NCI-H82 treated with DMSO at 0.1 percent for 48 hours (cell line): Measurements from ENCODE around the gene KLHDC7B.
"Not testable (repeated sequence)": the region's sequence is repeated elsewhere in the genome, so short reads cannot be mapped to it uniquely, and the experiment has no call there.

Source experiments
- DNase-seq: peaks from one replicate; lab custom pipeline; 2025; ENCODE audit not compliant: unreplicated experiment; lab: John Stamatoyannopoulos, UW

The KLHDC7B gene

DNA sequence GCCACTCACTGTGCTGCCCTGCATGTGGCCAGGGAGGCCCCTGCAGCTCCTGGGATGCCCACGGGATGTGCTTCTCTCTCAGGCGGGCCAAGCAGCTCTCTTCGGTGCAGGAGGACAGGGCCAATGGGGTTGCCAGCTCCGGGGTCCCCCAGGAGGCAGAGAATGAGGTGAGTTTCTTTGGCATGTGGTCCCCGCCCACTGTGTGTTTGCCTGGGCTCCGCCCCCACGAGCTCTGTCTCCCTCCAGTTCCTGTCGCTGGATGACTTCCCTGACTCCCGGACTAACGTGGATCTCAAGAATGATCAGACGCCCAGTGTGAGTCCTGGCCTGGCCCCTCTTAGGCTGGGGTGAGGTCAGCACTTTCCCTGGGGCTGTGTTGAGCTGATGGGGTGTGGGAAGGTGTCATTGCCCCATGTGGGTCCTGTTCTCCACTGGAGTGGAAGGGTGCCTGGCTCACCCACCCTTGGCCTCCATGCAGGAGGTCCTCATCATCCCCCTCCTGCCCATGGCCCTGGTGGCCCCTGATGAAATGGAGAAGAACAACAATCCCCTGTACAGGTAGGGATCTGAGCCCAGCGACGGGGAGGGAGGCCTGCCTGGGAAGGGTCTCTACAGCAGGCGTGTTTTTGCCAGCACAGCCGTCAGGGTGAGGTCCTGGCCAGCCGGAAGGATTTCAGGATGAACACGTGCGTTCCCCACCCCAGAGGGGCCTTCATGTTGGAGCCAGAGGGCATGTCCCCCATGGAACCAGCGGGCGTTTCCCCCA lies 28.0 kb upstream of the KLHDC7B start:
- no peak for DNase-seq

DNA sequence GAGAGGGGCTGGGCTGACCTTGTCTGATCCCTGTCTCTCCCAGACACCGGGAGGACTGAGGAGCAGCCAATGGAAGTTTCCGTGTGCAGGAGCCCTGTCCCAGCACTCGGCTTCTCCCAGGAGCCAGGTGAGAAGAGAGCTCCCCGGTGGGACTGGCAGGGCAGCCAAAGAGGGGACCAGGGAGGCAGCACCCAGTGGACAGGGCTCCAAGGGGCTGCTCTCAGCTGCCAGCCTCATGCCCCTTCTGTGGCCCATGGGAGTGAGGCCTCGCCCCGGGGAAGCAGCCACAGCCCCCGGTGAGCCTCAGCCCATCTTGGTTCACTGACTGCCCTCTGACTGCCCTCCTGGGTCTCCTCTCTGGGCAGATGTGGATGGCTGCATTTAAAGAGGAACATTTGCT lies 27.1 kb upstream of the KLHDC7B start:
- DNase-seq = no peak

DNA sequence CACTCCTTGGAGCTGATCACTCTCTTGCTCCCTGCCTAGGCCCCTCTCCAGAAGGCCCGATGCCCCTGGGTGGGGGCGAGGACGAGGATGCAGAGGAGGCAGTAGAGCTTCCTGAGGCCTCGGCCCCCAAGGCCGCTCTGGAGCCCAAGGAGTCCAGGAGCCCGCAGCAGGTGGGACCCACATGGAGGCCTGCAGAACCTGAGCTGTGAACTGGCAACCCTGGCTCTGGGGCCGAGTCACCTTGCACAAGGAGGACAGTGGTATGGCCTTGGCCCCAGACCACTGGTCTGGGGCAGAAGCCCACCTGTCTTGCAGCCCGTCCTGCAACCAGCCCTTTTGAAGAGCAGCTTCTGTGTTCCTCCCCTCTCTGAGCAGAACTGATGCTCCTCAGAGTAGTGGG lies 26.5 kb upstream of the KLHDC7B start:
- DNase-seq = no peak

DNA sequence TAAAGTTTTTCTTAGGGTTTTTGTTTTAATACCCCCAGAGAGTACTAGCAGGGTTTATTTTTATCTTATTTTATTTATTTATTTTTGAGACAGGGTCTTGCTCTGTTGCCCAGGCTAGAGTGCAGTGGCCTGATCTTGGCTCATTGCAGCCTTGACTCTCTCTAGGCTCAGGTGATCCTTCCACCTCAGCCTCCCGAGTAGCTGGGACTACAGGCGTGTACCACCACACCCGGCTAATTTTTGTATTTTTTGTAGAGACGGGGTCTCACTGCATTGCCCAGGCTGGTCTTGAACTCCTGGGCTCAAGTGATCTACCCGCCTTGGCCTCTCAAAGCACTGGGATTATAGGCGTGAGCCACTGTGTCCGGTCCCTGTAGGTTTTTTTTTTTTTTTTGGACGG lies 25.5 kb upstream of the KLHDC7B start:
- DNase-seq = not testable (repeated sequence)

DNA sequence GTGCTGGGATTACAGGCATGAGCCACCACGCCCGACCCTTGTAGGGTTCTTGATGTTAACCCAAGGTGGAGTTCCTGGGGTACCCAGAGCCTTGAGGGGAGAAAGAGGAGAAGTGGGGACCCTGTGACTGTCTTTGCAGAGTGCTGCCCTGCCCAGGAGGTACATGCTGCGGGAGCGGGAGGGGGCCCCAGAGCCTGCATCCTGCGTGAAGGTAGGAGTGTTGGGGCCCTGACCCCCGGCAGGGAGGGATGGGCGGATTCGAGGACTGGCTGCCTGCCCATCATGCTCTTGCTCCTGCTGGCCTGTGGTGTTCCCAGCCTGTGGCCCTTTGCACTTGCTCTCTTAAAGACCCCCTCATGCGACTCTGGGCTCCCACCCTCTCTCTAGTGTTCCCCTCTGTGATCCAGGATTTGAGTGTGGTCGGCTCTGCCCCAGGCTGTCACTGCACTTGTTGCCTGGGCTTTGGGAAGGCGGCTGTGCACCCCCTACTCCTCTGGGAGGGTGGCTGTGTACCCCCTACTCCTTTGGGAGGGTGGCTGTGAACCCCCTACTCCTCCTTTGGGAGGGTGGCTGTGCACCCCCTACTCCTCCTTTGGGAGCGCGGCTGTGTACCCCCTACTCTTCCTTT lies 24.8 kb upstream of the KLHDC7B start:
- DNase-seq = no peak

DNA sequence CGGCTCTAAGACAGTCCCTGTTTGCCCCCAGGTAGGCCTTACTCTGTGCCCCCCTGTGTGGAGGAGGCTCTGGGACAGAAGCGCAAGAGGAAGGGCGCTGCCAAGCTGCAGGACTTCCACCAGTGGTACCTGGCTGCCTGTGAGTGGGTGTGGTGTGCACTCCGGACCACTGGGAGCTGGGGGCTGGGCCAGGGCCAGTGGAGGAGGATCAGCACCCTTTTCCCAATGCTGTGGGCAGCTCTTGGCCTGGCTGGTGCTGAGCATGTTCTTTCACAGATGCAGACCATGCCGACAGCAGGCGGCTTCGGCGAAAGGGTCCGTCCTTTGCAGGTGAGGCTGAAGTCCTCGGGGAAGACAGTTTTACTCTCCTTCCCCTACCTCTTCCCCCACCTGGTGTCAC lies 24.0 kb upstream of the KLHDC7B start:
- DNase-seq = no peak

DNA sequence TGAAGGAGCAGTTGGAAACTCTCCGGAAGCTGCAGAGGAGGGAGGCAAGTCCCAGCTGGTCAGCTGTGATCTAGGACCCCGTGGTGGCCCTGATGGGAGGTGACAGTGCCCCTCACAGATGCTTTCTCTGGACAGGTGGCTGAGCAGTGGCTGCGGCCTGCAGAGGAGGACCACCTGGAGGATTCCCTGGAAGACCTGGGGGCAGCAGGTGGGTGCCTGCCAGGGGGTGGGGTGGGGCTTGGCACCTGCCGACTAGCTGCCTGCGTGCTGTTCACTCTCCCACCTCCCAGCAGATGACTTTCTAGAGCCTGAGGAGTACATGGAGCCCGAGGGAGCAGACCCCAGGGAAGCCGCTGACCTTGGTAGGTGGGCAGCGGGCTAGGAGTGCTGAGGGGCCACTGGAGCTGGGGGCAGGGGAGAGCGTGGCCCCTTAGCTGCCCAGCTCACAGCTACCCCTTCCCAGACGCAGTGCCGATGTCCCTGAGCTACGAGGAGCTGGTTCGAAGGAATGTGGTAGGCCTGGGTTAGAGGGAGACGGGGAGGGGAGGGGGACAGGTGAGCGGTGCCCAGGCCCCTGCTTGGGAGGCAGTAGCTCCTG lies 23.4 kb upstream of the KLHDC7B start:
- no peak for DNase-seq

DNA sequence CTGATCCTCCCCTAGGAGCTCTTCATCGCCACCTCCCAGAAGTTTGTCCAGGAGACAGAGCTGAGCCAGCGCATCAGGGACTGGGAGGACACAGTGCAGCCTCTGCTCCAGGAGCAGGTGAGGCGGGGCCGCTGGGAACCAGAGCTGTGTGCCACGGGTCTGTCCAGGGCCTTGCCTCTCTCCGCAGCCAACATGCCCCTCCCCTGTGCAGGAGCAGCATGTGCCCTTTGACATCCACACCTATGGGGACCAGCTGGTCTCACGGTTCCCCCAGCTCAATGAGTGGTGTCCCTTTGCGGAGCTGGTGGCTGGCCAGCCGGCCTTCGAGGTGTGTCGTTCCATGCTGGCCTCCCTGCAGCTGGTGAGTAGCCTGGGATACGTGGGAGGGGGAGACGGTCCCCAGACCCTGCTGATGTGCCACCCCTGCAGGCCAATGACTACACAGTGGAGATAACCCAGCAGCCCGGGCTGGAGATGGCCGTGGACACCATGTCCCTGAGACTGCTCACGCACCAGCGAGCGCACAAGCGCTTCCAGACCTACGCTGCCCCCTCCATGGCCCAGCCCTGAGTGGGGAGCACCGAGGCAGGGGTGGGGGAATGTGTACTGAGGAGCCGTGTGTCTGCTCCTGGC lies 22.8 kb upstream of the KLHDC7B start:
- no peak for DNase-seq

DNA sequence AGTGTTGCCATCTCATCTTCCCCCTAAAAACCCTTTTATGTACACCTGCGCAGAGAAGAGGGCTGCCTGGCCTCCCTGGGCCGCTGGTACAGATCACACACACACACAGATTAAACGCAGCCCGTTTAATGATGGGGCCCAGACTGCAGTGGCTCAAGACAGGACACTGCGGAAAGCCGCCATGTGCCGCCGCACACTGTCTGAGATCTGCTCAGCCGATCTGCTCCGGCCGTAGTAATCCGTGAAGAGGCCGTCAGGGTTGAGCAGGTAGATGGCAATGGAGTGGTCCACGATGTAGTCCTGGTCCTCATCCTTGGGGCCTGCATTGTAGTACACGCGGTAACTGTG lies 22.3 kb upstream of the KLHDC7B start:
- DNase-seq = no peak

DNA sequence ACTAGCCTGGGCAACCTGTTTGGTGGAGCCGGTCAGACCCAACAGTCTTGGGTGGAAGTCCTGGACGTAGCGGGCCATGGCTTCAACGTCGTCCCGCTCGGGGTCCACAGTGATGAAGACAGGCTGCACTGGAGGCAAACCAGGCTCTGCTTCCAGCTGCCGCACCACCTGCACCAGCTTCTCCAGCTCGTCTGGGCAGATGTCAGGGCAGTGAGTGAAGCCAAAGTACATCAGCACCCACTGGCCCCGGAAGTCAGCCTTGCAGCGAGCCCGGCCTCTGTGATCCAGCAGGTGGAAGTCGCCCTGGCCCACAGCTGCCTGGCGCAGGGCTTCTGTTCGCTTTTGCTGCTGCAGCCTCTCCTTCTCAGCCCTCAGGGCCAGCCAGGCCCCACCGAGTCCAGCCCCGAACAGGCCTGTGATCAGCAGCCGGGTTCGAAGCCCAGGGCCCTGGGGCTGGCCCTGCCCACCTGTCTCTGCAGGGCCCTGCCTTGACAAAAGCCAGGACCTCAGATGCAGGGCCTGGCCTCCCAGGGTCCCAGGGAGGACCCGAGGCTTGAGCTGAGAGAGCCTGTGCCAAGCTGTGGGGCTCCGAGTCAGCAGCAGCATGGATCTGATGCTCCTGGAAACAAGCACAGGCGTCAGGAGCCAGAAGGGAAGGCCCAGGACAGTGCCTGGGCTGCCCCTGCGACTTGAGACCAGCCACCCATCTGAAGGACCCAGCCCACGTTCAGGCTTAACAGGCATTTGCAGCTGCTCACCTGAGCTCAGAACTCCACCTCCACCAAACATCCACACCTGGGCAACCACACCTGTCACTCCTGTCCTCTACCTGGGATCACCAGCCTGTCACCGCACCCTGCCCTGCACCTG lies 21.7 kb upstream of the KLHDC7B start:
- DNase-seq = no peak

DNA sequence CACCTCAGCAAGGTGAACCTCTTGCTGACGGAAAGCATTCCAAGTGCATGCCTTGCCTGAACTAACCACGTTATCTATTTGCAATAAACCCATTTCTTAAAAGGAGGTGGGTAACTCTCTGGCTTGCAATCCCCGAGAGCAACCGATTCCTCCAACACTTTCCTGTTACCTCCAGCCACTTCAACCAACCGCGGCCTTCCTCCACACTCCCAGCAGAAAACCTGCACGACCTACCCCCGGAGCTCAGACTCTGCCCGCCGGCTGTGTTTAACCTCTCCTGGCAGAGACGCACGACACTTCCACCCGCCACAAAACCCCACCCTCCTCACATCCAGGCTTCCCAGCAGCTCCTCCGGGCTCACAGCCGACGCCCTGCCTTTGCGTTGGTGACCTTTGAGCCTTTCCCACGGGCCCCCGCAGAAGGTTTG lies 21.0 kb upstream of the KLHDC7B start:
- no peak for DNase-seq

DNA sequence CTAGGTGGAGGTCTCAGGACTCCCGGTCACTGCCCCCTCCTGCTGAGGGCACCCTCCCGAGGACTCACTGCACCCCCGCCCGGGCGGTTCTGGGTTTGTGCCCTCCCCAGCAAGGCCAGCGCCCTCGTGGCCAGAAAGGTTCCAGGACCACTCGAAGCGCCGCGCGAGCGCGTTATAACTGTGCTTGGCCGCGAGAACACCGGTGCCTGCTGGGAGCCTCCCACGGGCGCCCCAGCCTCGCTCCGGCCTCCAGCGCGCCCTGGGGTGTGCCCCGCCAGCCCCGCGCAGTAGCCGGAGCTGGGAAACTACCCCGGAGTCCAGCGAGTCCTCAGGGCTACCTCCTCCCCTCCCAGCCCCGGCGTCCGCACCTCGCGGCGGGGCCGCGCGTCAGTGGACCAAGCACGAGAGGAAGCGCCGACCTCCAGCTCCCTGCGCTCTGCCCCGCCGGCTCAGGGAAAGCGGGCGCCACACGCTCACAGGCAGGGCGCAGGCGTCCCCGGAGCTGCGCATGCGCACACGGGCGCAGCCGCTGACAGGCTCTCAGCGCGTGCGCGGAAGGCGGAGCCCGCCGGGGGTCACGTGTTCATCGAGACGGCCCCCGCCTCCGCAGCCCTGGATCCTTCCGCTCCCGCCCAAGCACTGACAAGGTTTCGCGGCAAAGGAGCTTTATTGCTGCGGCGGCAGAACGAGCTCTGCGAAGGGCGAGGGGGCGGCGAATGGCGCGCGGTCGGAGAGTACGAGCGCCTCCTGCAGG lies 20.4 kb upstream of the KLHDC7B start, which contains the start of gene SCO2:
TSS of gene SCO2 (minus strand) at position 495 of the 754 bp plus-strand sequence. CDS start 1,187 bp downstream, outside the sequence.
- peak; percentile 67 for DNase-seq

DNA sequence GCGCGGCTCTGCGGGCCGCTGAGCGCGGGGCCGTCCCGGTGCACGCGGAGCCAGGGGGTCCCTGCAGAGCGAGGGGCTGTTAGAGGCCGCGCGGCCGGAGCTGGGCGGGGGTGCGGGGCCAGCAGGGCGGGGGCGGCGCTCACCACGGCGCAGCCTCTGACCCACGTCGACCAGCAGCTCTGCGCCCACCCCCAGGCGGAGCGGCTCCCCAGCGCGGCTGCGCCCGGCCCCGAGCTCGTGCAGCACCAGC lies 19.9 kb upstream of the KLHDC7B start:
- DNase-seq = no peak

DNA sequence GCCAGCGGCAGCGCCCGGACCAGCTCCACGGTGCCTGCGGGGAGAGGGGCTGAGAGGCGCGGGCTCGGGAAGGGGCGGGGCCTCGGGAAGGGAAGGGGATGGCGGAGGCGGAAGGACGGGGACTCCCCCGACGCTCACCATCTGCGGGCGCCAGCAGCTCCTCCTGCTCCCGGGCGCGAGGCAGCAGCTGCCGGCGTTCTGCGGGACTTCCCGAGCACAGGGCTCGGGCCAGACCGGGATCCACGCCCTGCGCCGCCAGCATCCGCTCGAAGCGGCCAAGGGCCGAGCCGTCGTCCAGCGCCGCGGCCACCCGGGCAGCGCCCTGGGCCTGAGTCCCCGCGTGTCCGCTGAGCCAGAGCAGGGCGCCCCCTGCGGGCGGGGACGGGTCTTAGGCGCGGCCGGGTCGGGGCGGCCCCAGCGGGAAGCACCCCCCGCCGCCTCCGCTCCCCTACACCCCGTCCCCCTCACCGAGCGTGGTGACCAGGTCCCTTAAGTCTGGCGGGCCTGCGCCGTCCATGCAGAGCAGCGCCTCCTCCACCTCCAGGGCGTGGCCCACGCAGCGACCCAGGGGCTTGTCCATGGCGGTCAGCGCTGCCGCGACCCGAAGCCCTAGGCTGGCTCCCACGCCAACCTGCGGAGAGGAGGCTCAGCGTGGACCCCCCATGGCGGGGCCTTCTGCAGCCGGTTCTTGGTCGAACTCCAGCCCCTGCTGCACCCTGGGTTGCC lies 19.4 kb upstream of the KLHDC7B start:
- peak; percentile 18 for DNase-seq

DNA sequence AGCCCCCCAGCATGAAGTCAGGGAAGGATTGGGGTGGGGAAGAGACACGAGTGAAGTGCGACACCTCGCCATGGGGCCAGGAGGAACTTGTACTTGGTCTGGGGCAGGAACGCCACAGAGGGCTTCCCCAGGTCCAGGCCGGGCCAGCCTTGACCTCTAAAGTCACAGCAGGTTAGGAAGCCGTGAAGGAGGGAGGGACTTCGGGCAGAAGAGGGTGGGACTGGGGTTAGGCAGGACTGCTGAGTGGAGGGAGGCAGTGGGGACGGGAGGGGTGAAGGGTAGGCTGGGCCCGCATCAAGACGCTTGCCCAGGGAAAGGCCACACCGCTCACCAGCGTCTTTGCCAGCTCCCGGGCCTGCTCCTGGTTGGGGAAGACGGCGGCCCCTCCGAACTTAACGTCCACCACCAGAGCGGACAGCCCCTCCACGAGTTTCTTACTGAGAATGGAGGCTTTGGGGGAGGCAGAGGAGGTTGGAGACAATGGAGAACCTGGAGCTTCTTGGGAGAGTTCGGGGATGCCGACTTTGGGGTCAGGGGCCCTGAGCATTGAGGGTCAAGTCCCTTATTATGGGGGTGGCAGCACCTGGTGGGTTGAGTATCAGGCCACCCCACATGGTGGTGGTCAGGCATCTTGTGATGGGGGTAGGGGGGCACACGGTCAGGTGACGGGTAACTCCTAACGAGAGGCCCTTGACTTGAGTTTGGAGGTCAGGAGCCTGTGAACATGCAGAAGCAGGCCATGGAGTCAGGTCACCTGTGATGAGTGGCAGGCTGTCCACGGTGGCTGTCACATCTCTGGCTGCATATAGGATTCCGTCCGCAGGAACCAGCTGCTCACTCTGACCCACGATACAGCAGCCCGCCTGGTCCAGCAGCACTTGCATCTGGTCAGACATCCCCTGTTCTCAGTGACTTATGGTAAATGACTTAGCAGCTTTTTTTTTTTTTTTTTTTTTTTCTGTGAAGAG lies 18.6 kb upstream of the KLHDC7B start:
- DNase-seq = no peak

DNA sequence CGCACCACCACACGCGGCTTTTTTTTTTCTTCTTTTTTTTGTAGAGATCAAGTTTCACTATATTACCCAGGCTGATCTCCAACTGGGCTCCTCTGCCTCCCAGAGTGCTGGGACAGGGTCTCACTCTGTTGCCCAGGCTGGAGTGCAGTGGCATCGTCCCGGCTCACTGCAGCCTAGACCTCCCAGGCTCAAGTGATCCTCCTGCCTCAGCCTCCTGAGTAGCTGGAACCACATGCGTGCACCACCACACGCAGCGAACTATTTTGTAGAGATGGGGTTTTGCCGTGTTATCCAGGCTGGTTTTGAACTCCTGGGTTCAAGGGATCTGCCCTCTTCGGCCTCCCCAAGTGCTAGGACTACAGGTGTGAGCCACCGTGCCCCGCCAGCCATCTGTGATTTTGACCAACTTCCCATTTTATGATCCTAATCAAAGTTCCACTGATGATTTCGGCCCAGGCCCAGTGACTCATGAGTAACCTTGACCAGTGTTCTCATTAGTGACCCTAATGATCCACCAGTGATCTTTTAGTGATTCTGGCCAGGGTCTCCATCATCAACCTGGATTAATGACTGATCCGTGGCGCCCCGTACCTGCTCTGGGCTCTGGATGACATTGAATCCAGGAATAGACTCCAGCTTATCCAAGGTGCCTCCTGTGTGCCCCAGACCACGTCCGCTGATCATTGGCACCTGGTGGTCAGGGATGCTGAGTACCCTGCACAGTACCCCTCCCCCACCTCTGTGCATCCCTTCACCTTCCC lies 17.6 kb upstream of the KLHDC7B start:
- DNase-seq = no peak

DNA sequence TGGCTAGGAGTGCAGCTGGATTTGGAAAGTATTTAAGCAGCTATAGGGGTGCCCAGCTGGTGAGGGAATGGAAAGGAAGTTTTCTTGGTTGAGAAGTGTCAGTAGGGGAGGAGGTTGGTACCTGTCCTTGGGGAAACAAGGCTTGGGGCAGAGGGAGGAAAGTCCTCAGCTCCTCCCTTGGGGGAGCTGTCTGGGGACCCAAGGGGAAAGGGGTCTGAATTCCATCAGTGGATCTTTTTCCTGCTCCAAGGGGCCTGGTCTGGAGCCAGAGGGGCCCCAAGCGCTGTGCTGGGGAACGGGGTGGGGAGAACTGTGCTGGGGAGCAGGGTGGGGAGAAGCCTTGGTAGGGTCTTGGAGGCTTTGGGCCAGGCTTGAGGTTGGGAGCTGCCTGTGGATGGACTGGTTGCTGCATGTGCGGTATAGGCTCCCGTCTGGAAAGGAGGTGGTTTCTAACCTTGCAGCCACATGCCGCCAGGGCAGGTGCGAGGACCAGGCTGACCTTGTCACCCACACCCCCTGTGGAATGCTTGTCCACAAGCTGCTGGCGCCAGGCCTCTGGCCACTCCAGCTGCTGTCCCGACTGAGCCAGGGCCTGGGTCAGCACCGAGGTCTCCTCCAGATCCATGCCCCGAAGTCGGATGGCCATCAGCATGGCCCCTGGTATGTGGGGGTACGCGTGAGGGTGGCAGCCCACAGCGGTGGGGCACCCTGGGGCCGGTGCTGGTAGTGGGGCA lies 16.9 kb upstream of the KLHDC7B start:
- no peak for DNase-seq
